Erythroblast (primary cell): ENCODE measurements around the gene PLCH1.

Experiments used
- GATA1 ChIP-seq: IDR thresholded peaks from 2 replicates; pipeline ENCODE4 v1.6.1; 2011; ENCODE audit warnings: low read depth, mild to moderate bottlenecking, control low read depth, low read length, moderate library complexity
- POLR2A ChIP-seq: IDR thresholded peaks from 2 replicates; pipeline ENCODE4 v1.6.1; 2011; ENCODE audit warnings: mild to moderate bottlenecking, low read length

DNA sequence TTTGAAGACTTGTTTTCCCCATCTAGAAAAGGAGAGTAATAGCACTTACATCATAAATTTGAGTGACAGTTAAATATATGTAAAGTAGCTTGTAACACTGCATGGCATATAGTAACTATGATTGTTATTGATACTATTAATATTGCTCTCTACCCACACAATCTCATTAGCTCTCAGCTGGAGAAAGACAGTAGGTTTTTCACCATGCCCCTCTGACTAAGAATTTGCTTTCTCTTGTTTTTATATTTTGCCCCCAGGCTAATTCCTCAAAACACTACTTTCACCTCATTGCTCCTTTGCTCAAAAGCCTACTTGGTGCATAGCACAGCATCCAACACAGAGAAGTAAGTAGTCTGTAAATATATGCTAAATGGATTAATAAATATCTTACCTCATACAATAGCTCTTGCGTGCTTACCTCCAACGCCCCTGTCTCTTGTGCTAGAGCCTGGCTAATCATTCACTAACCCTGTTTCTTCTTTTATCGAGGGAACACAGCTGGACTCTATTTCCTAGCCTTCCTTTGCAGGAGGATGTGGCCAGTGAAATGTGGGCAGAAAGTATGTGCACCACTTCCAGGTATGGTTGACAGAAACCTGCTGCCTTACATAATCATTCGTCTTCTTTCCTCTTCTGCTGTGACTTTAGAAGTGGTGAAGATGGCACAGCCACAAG lies 190.0 kb downstream of the PLCH1 start:
- no peak for TF ChIP-seq POLR2A
- TF ChIP-seq GATA1 = no peak
